Measurements from ENCODE around the gene CDYL2.
"Not testable (repeated sequence)": the region's sequence is repeated elsewhere in the genome, so short reads cannot be mapped to it uniquely, and the experiment has no call there.

Gene CDYL2

GRCh38 chr16:80667251-80667560, 137.2 kb downstream of the CDYL2 start:
- DNase-seq, result no peak

DNA sequence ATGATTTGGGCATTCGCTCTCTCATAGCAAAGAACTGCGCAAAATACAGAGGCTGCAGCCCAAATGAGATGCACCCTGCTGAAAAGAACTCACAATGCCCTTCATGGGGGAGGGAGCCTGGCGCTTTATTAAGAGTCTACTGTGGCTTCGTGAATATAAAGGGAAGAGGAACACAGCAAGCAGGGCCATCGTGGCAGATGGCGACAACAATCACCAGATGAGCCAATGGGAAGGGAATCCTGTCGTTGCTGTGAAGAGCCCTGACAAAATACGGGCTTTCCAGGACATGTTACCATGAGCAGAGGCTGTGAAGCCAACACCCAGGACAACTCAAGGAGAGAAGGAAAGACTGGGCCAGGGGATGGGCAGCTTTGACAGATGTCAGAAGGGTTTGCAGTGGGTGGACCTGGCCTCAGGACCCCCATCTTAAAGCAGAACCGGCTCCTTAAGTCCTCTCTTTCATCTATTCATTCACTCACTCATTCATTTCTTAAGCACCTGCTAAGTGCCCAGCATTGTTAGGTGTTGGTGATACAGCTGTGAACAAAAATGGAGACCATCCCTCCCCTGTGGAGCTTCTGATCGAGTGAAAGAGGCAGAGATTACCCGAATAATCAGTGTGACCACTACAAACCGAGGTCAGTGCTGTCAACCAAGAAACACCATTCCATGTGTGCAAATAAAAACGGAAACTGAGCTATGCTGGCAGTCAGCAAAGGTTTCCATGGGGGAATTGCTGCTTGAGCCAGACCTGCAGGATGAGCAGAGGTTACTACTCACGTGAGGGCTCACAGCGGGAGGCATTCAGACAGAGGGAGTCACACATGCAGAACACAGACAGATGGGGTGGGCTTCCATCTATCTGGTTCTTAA, 137.8 kb downstream of the CDYL2 start:
- DNase-seq, result no peak

DNA sequence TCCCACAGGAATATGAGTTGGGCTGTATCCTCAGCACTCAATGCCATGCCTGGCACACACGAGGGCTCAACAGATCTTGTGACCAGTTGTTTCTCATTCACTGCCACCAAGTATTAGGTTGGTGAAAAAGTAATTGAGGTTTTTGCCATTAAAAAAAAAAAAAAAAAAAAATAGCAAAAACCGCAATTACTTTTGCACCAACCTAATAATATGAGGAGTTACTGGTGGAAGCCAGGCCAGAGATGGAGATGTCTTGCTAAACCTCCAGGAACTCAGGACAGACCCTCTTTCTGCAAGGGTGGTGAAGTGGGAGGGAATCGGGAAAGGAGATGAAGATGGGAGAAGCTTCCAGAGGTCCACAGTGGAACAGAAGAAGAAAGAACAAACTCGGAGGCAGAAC, 139.0 kb downstream of the CDYL2 start:
- DNase-seq, result no peak

GRCh38 chr16:80664786-80665185, 139.6 kb downstream of the CDYL2 start:
- no peak for DNase-seq

DNA sequence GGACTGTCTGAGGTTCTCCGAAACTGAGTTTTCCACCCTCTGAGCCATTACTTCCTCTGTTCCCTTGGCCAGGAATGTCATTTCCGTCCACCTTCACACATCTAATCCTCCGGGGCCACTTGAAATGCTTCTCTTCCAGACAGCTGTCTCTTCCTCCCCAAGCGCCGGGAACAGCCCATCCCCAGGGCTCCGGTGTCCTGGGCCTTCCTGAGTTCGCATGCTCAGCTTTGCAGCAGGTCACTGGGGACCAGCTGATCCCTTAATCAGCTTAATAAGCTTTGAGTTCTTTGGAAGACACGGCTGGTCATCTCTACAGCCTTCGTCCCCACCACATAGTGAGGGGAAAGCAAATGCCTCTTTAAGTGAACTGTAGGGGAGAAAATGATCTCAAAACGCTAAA, 140.2 kb downstream of the CDYL2 start:
- DNase-seq, result no peak

- no peak for DNase-seq
Observed at GRCh38 chr16:80663078-80663477, 141.3 kb downstream of the CDYL2 start.

GRCh38 chr16:80659865-80660264, 144.5 kb downstream of the CDYL2 start:
- no peak for DNase-seq

GRCh38 chr16:80656711-80657150, 147.7 kb downstream of the CDYL2 start:
- no peak for DNase-seq

DNA sequence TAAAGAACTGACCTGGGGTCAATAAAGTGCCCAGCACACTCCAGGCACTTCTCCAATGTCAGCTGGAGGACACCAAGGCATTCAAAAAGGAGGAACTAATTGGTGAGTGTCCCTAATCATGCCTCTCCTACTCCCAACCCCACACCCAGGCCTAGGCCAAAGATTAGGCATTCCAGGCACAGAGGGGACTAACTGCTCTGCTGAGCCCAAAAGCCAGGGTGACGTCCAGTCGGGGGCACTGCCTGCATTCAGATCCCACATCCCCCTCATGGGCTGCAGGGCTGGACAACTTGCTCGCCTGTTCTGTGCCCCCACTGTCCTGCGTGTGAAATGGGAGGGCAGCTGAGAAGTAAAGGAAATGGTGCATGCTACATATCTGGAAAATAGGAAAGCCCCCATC, 148.2 kb downstream of the CDYL2 start:
- no peak for DNase-seq

- no peak for DNase-seq
Observed at GRCh38 chr16:80655751-80656150, 148.6 kb downstream of the CDYL2 start.

DNA sequence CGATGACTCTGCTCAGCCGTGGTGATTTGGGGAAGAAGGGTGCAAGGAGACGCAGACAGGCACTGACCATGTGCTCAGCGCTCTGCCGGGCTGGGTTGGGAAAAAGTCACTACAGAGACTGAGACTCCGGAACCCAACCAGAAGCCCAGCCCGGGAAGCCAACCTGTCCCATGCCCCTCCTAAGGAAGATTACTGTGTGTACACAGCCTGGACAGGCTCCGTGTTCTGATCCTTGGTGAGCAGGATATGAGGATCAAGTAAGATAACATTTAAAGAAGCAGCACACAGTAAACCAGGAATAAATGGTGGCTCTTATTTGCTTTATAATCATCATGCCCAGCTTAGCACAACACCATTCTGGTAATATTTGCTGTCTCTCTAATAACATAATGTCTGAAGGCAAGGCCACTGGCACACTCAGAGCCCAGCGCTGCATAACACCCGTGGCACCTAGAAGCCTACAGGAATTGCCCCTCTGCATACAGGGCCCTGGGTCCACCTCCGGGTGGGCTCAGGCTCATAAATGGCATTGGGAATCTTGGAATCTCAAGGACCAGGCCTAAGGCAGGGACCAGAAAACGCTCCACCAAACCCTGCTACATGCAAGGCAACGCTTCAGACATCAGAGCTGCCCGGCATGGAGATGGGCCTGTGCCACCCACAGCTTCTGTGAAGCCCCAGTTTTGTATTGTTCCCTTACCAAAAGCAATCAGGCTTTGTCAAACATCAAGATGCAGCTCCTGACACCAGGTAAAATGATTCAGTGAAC, 150.1 kb downstream of the CDYL2 start:
- DNase-seq, result no peak

DNA sequence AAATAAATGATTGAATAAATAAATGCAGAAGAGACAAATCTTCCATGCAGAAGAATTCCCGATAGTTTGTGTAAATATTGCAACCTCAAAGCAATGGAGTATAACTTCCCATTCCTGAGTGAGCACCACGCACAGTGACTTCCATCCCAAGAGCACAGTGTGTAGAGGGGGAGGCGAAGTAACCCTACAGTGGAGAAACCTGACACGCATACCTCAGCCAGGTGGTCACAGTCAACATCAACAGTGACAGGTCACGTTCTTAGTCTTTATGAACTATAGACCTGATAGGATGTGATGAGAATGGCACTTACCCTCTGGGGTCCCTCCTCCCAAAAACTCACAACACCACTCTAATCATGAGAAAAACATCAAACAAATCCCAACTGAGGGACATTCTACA, 152.0 kb downstream of the CDYL2 start:
- no peak for DNase-seq

- DNase-seq, result not testable (repeated sequence)
Observed at GRCh38 chr16:80650281-80650680, 154.1 kb downstream of the CDYL2 start.

DNA sequence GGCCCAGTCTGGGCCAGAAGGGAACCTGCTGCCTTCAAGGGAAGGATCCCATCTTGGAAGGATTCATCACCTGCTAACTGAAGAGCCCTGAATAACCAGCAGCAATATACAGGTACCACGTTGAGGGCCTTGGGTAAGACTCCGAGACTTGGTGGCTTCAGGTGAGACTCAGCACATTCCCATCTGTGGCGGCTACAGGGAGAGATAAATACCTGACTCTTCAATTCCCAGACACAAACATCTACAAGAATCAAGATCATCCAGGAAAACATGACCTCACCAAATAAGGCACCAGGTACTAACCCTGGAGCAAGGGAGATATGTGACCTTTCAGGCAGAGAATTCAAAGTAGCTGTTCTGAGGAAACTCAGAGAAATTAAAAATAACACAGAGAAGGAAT, 164.1 kb downstream of the CDYL2 start:
- no peak for DNase-seq

DNA sequence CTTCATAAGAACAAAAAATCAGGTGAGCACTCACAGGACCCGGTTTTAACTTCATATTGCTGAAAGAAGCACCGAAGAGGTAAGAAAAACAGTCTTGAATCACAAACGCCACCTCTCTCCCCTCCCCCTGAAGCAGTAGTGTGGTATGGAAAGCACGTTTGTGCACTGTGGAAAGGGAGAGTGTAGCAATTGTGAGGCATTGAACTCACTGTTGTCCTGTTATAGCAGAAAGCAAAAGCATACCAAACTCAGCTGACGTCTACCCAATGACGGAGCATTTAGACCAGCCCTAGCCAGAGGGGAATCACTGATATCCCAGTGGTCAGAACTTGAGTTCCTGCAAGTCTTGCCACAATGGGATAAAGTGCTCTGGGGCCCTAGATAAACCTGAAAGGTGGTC, 164.8 kb downstream of the CDYL2 start:
- DNase-seq, result no peak

DNA sequence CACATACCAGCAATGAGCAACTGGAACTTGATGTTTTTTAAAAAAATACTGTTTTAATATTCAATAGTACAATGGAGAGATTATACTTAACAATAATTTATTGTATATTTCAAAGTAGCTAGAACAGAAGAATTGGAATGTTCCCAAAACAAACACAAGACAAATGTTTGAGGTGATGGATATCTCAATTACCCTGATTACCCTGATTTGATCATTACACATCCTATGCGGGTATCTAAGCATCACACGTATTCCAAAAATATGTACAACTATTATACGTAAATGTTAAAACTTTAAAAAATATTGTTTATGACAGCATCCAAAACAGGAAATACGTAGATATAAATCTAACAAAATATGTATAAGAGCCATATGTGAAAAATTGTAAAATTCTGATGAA, 166.8 kb downstream of the CDYL2 start:
- DNase-seq, result no peak

DNA sequence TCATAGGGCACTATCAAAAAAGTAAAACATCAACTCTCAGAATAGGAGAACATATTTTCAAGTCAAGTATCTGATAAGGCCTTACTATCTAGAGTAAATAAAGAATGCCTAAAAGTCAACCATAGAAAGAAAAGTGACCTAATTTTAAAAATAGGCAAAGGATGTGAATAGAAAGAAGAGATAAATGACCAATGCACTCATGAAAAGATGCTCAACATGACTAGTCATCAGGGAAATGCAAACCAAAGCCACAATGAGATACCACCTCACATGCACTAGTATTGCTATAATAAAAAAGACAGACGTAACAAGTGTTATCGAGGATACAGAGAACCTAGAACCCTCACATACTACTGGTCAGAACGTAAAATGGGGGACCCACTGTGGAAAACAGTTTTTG, 172.8 kb downstream of the CDYL2 start:
- no peak for DNase-seq

GRCh38 chr16:80628254-80628653, 176.1 kb downstream of the CDYL2 start:
- no peak for DNase-seq

DNA sequence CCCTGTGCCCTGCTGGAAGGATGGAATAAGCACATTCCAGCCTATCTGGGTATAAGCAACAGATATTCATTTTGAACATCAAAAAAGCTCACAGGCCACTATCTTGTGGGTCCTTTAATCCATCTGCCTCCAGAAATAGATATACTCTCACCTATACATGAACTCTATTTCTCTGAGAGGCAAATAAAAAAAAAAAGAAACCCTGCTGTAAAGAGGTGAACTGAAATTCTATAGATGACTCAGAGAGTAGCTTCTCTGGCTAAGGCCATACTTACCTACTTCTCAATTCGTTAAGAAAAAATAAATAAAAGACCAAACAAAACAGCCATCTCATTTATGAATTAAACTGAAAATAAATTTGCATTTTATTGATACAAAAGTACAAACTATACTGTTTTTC, 177.3 kb downstream of the CDYL2 start:
- DNase-seq, result no peak

DNA sequence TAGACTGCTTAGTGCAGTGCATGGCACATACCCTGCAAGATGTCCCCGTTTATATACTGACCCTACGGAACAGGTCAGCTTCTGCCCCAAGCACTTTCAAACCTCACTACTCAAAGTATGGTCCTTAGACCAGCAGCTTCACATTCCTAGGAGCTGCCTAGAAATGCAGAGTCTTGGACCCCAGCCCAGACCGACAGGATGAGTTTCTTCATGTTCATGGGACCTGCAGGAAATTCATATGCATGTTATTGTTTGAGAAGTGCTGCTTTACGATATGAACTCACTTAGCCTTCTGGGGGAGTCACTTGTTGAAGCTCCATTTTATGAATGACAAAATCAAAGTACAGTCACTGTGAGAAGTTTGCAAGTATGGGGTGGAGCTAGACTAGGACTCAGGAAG, 181.0 kb downstream of the CDYL2 start:
- no peak for DNase-seq

- no peak for DNase-seq
Observed at GRCh38 chr16:80622007-80622406, 182.4 kb downstream of the CDYL2 start.

DNA sequence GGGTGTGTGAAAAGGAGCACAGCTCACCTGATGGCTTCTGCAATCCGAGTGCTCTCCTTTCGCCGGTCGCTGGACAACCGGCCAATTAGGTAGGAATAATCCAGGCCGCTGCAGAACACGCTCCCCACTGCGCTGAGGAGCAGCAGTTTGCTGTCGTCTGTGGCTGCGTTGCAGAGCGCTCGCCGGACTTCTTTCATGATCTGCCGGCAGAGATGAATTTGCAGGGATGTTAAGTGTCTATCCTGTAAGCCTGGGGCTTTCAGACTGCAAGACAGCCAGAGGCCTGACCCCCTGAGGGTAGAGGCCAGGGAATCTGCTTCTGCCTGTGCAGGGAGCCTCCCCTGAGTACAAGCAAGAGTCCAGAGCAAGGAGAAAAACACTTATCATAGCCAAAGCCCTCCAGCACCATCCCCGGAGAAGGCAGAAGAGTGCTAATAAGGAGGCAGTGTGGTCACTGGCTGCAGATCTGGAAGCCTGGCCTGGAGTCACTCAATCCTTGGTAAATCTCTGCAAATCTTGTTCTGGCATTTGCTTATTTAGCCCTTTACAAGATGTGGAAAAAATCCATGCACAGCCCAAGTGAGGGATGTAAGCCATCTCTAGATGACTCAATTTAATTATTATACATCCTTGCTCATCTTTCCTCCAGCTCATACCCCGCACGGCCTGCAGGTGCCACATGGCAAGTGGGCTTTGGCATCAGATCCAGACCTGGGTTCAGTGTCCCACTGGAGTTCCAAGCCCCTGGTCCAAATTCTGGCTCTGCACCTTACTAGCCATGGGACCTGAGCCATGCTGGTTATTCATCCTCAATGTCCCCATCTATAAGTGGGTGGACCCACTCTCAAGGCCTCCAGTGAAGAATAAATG, 183.4 kb downstream of the CDYL2 start:
- DNase-seq, result no peak

DNA sequence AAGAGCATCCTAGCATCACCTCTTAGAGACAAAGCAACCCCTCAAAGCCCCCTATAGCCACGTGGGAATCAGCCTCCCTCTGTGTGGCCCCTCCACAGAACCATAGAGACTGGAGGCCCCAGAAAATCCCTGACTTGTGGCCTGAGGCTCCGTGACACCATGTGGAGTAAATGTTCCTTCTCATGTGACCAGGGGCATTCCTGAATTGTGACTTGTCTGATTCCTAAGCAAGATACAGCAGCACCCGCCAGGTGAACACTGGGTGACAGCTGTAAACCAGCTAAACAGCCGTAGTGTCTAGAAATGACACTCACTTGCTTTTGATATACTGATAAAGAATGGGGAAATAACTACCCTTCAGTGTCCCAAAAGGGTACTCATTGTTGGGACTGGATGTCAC, 184.6 kb downstream of the CDYL2 start:
- no peak for DNase-seq

Measured in DMS79 treated with DMSO at 0.1 percent for 48 hours (cell line).